Testis (tissue), 2 donors: ENCODE measurements around the gene SNX19.

Source experiments
- CTCF ChIP-seq, 3 experiments: fragments of 450-650 bp in 2 of 3; fragments of 200-600 bp in 1 of 3; sonication (generic) in 1 of 3; IDR thresholded peaks; one replicate each; pipeline ENCODE4 v1.5.1; 2016 to 2019; ENCODE audit warnings: antibody characterized with exemption in 3 of 3, mild to moderate bottlenecking in 2 of 3, moderate library complexity in 1 of 3
- POLR2A ChIP-seq: fragments of 450-650 bp; IDR thresholded peaks from one replicate; pipeline ENCODE4 v1.6.1; 2017; ENCODE audit warnings: antibody characterized with exemption, mild to moderate bottlenecking, moderate library complexity

GRCh38 chr11:130872981-130873380 is 43.3 kb downstream of the SNX19 start:
- TF ChIP-seq POLR2A (no peak), CTCF (IDR thresholded peaks at IDR 0.05) (no peak)
